CD4-positive, alpha-beta T cell treated with Interleukin-17A for 1 hour (primary cell): ENCODE data around the gene MPPED2.

Experiments used
- DNase-seq: peaks from one replicate; pipeline ENCODE4 v3.0.0-alpha.2; 2020

MPPED2 gene

GRCh38 chr11:30586251-30587144, at the start of gene MPPED2:
MPPED2 (minus strand) TSS chr11:30586353; CDS start chr11:30580373, 5,980 bp downstream.
- DNase-seq = no peak

GRCh38 chr11:30635401-30635989, 49.3 kb upstream of the MPPED2 start:
- no peak for DNase-seq

GRCh38 chr11:30631148-30631547, 45.0 kb upstream of the MPPED2 start:
- DNase-seq = no peak

GRCh38 chr11:30619767-30620166, 33.6 kb upstream of the MPPED2 start:
- DNase-seq = no peak

GRCh38 chr11:30617762-30618161, 31.6 kb upstream of the MPPED2 start:
- no peak for DNase-seq

GRCh38 chr11:30610628-30611027, 24.5 kb upstream of the MPPED2 start:
- DNase-seq = no peak

GRCh38 chr11:30608534-30608933, 22.4 kb upstream of the MPPED2 start:
- DNase-seq = no peak

- no peak for DNase-seq
These were observed 19.0 kb upstream of the MPPED2 start for GRCh38 chr11:30605036-30605605.

GRCh38 chr11:30603357-30603756, 17.2 kb upstream of the MPPED2 start:
- no peak for DNase-seq

GRCh38 chr11:30596832-30597231, 10.7 kb upstream of the MPPED2 start:
- DNase-seq = no peak

GRCh38 chr11:30595934-30596333, 9.8 kb upstream of the MPPED2 start:
- no peak for DNase-seq

- DNase-seq = no peak
These were observed 8.7 kb upstream of the MPPED2 start for GRCh38 chr11:30594646-30595411.

- DNase-seq = no peak
These were observed 1.2 kb upstream of the MPPED2 start for GRCh38 chr11:30587269-30587812.

GRCh38 chr11:30585892-30586250, 282 bp downstream of the MPPED2 start:
- DNase-seq = no peak

- DNase-seq = no peak
These were observed 845 bp downstream of the MPPED2 start for GRCh38 chr11:30585125-30585891.

GRCh38 chr11:30583476-30584280, 2.5 kb downstream of the MPPED2 start:
- no peak for DNase-seq

- DNase-seq = no peak
These were observed 3.4 kb downstream of the MPPED2 start for GRCh38 chr11:30582726-30583125.

- no peak for DNase-seq
These were observed 4.5 kb downstream of the MPPED2 start for GRCh38 chr11:30581675-30582074.

GRCh38 chr11:30580573-30580972, 5.6 kb downstream of the MPPED2 start:
- DNase-seq = no peak

GRCh38 chr11:30579415-30580175, 6.6 kb downstream of the MPPED2 start:
- DNase-seq = no peak

- no peak for DNase-seq
These were observed 7.7 kb downstream of the MPPED2 start for GRCh38 chr11:30578406-30578805.
